Trophoblast cell (in vitro differentiated cells and primary cell): ENCODE data around the gene ZNF394.

ENCODE experiments used
- DNase-seq, 2 donors: peaks; one replicate each; pipeline ENCODE4 v3.0.0-alpha.2; 2016
- H2AFZ ChIP-seq: 2 replicates; pipeline ENCODE4 v1.6.1; 2013; ENCODE audit warnings: low read length, moderate library complexity, mild to moderate bottlenecking; ENCODE audit not compliant: insufficient read depth, poor library complexity
- H2AK5ac ChIP-seq: 2 replicates; pipeline ENCODE4 v1.6.1; 2013; ENCODE audit warnings: mild to moderate bottlenecking, low read length
- H2BK120ac ChIP-seq: 2 replicates; pipeline ENCODE4 v1.6.1; 2013; ENCODE audit warnings: low read length, mild to moderate bottlenecking, moderate library complexity; ENCODE audit not compliant: insufficient read depth, poor library complexity
- H2BK12ac ChIP-seq: 2 replicates; pipeline ENCODE4 v1.6.1; 2013; ENCODE audit warnings: mild to moderate bottlenecking, low read length, moderate library complexity
- H2BK5ac ChIP-seq: 2 replicates; pipeline ENCODE4 v1.6.1; 2013; ENCODE audit warnings: low read length, low read depth, moderate library complexity, mild to moderate bottlenecking; ENCODE audit not compliant: poor library complexity
- H3K14ac ChIP-seq: 2 replicates; pipeline ENCODE4 v1.6.1; 2013; ENCODE audit warnings: mild to moderate bottlenecking, low read length
- H3K18ac ChIP-seq: 2 replicates; pipeline ENCODE4 v1.6.1; 2013; ENCODE audit warnings: mild to moderate bottlenecking, low read length
- H3K23ac ChIP-seq: 2 replicates; pipeline ENCODE4 v1.6.1; 2013; ENCODE audit warnings: low read length
- H3K27ac ChIP-seq: 2 replicates; pipeline ENCODE4 v1.5.1; 2013; ENCODE audit warnings: low read depth, mild to moderate bottlenecking, inconsistent platforms, low read length, moderate library complexity
- H3K27me3 ChIP-seq: 2 replicates; pipeline ENCODE4 v1.6.1; 2013; ENCODE audit warnings: inconsistent platforms, mild to moderate bottlenecking, low read length, moderate library complexity; ENCODE audit not compliant: insufficient read depth
- H3K36me3 ChIP-seq, 2 experiments: 1 replicate in 1 of 2; 2 replicates in 1 of 2; pipeline ENCODE4 v1.6.1; 2013; ENCODE audit warnings: low read length in 2 of 2, mild to moderate bottlenecking in 2 of 2, moderate library complexity in 1 of 2; ENCODE audit not compliant: insufficient read depth in 2 of 2, control insufficient read depth in 1 of 2
- H3K4ac ChIP-seq: 2 replicates; pipeline ENCODE4 v1.6.1; 2013; ENCODE audit warnings: low read depth, mild to moderate bottlenecking, low read length, moderate library complexity
- H3K4me1 ChIP-seq, 2 experiments: 1 replicate in 1 of 2; 2 replicates in 1 of 2; pipeline ENCODE4 v1.6.1; 2013; ENCODE audit warnings: low read length in 2 of 2, mild to moderate bottlenecking in 2 of 2, moderate library complexity in 1 of 2; ENCODE audit not compliant: insufficient read depth in 2 of 2, control insufficient read depth in 1 of 2
- H3K4me2 ChIP-seq: 2 replicates; pipeline ENCODE4 v1.6.1; 2013; ENCODE audit warnings: inconsistent platforms, mild to moderate bottlenecking, low read length, moderate library complexity
- H3K4me3 ChIP-seq: 2 replicates; pipeline ENCODE4 v1.5.1; 2013; ENCODE audit warnings: mild to moderate bottlenecking, low read depth, low read length, inconsistent platforms
- H3K79me1 ChIP-seq: one replicate; pipeline ENCODE4 v1.6.1; 2013; ENCODE audit warnings: low read length
- H3K79me2 ChIP-seq: 2 replicates; pipeline ENCODE4 v1.6.1; 2013; ENCODE audit warnings: low read length, mild to moderate bottlenecking; ENCODE audit not compliant: control insufficient read depth, insufficient read depth, poor library complexity
- H3K9ac ChIP-seq: 2 replicates; pipeline ENCODE4 v1.6.1; 2013; ENCODE audit warnings: mild to moderate bottlenecking, low read length
- H3K9me3 ChIP-seq: 2 replicates; pipeline ENCODE4 v1.6.1; 2013; ENCODE audit warnings: low read depth, mild to moderate bottlenecking, control low read depth, inconsistent platforms, low read length; ENCODE audit not compliant: insufficient read depth
- H4K12ac ChIP-seq: 2 replicates; pipeline ENCODE4 v1.6.1; 2013; ENCODE audit warnings: low read depth, mild to moderate bottlenecking, low read length, moderate library complexity
- H4K8ac ChIP-seq: 2 replicates; pipeline ENCODE4 v1.6.1; 2013; ENCODE audit warnings: low read depth, mild to moderate bottlenecking, low read length, moderate library complexity
- H4K91ac ChIP-seq: one replicate; pipeline ENCODE4 v1.6.1; 2013; ENCODE audit warnings: low read depth, mild to moderate bottlenecking, low read length, moderate library complexity
- WGBS: extraction: QIAGEN DNeasy Blood & Tissue Kit; methylation state at CpG from one replicate; pipeline ENCODE4 v1.1.7; 2013; ENCODE audit warnings: missing lambda C conversion rate; ENCODE audit not compliant: insufficient read length, insufficient coverage; ENCODE audit errors: extremely low coverage; 5-methylcytosine and 5-hydroxymethylcytosine counted together

The ZNF394 gene

DNA sequence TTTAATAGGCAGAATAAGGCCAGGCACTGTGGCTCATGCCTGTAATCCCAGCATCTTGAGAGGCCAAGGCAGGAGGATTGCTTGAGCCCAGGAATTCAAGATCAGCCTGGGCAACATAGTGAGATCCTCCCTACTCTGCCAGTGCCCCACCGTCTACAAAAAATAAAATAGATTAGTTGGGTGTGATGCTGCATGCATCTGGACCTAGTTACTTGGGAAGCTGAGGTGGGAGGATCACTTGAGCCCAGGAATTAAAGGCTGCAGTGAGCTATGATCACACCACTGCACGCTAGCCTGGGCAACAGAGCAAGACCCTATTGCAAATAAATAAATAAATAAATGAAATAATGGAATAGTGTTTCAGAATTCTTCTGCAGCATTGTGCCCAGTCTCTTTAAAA is 35.6 kb upstream of the ZNF394 start:
- H2BK12ac ChIP-seq: no peak overlapping the region
- DNase-seq: no peak
- H2AK5ac ChIP-seq: no peak overlapping the region
- no peak overlapping the region for H2BK120ac ChIP-seq
- no peak overlapping the region for H2AFZ ChIP-seq
- H3K27ac ChIP-seq: no peak overlapping the region
- no peak overlapping the region for H4K8ac ChIP-seq
- peaks cover 23% of the 10 kb centered on the region for H3K9me3 ChIP-seq
- H3K79me2 ChIP-seq: no peaks in the 10 kb centered on the region
- no CpG with 5 or more reads among the region's 2 CpGs for WGBS
- H3K79me1 ChIP-seq: no peaks in the 10 kb centered on the region
- no peak overlapping the region for H3K9ac ChIP-seq
- no peak overlapping the region for H3K4me2 ChIP-seq
- peaks cover 3% of the 10 kb centered on the region for H3K27me3 ChIP-seq
- no peak overlapping the region for H3K4ac ChIP-seq
- H4K91ac ChIP-seq: no peak overlapping the region
- no peak overlapping the region for H3K14ac ChIP-seq
- no peak overlapping the region for H4K12ac ChIP-seq
- no peak overlapping the region for H3K4me3 ChIP-seq
- H3K36me3 ChIP-seq: peaks cover 13 to 21% of the 10 kb centered on the region in 2 experiments
- no peak overlapping the region for H3K23ac ChIP-seq
- H2BK5ac ChIP-seq: no peak overlapping the region
- no peaks in the 10 kb centered on the region for H3K4me1 ChIP-seq
- no peak overlapping the region for H3K18ac ChIP-seq

- Histone ChIP-seq H4K12ac (no peak overlapping the region), H3K27ac (no peak overlapping the region), H4K8ac (no peak overlapping the region), H3K36me3 (peaks cover 28 to 42% of the 10 kb centered on the region in 2 experiments), H2BK120ac (no peak overlapping the region), H2BK12ac (no peak overlapping the region), H3K9ac (no peak overlapping the region), H3K14ac (no peak overlapping the region), H2AK5ac (no peak overlapping the region), H3K18ac (no peak overlapping the region), H2BK5ac (no peak overlapping the region), H3K4me3 (no peak overlapping the region), H4K91ac (no peak overlapping the region), H3K27me3 (peaks cover 3% of the 10 kb centered on the region), H3K79me2 (no peaks in the 10 kb centered on the region), H2AFZ (no peak overlapping the region), H3K4ac (no peak overlapping the region), H3K4me2 (no peak overlapping the region), H3K23ac (no peak overlapping the region), H3K79me1 (no peaks in the 10 kb centered on the region), H3K4me1 (no peaks in the 10 kb centered on the region), H3K9me3 (peaks cover 23% of the 10 kb centered on the region)
- DNase-seq: no peak
- WGBS: no CpG with 5 or more reads among the region's 12 CpGs
Observed at GRCh38 chr7:99531354-99531765, 31.3 kb upstream of the ZNF394 start.

DNA sequence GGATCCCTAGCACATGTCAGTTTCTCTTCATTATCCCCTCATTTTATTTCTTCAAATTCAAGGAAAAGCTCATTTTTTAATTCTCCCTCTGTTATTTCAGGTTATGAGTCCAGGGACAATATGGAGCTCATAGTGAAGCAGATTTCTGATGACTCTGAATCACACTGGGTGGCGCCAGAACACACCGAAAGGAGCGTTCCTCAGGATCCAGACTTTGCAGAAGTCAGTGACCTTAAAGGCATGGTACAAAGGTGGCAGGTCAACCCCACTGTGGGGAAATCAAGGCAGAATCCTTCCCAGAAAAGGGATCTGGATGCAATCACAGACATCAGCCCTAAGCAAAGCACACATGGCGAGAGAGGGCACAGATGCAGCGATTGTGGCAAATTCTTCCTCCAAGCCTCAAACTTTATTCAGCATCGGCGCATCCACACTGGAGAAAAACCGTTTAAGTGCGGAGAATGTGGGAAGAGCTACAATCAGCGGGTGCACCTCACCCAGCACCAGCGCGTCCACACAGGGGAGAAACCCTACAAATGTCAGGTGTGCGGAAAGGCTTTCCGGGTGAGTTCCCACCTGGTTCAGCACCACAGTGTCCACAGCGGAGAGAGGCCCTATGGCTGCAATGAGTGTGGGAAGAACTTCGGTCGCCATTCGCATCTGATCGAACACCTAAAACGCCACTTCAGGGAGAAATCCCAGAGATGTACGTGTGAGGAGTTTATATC is 25.8 kb upstream of the ZNF394 start:
- Histone ChIP-seq H2BK12ac (no peak overlapping the region), H3K79me2 (no peaks in the 10 kb centered on the region), H4K8ac (no peak overlapping the region), H4K91ac (no peak overlapping the region), H3K27me3 (no peaks in the 10 kb centered on the region), H3K9me3 (peaks cover 4% of the 10 kb centered on the region), H3K14ac (no peak overlapping the region), H3K4me3 (no peak overlapping the region), H2AK5ac (no peak overlapping the region), H3K4me1 (no peaks in the 10 kb centered on the region), H3K23ac (no peak overlapping the region), H3K4me2 (no peak overlapping the region), H3K4ac (no peak overlapping the region), H2BK5ac (no peak overlapping the region), H2AFZ (no peak overlapping the region), H3K27ac (no peak overlapping the region), H4K12ac (no peak overlapping the region), H3K9ac (no peak overlapping the region), H3K36me3 (peaks cover 26 to 38% of the 10 kb centered on the region in 2 experiments), H3K79me1 (no peaks in the 10 kb centered on the region), H3K18ac (no peak overlapping the region), H2BK120ac (no peak overlapping the region)
- WGBS: no CpG with 5 or more reads among the region's 21 CpGs
- DNase-seq: peak in 1 of 2 donors; percentile 36

DNA sequence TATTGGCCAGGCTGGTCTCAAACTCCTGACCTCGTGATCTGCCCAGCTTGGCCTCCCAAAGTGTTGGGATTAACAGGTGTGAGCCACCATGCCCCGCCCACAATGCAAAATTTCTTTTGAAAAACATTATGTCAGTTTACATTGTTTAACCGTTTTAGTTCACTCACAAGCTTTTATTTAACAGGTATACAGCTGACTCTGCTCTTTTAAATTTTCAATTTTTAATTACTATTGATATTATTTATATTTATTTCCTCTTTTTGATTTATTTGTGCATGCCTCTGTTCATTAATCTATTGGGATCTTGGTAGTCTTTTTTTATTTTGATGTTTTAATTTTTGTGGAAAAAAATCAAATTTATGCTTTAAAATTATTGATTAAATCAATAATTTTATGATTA is 21.3 kb upstream of the ZNF394 start:
- Histone ChIP-seq H4K91ac (no peak overlapping the region), H3K4me1 (no peaks in the 10 kb centered on the region), H3K9me3 (no peaks in the 10 kb centered on the region), H3K79me2 (no peaks in the 10 kb centered on the region), H2AK5ac (no peak overlapping the region), H2BK12ac (no peak overlapping the region), H4K12ac (no peak overlapping the region), H3K79me1 (no peaks in the 10 kb centered on the region), H3K4me3 (no peak overlapping the region), H3K9ac (no peak overlapping the region), H3K4me2 (no peak overlapping the region), H3K27ac (no peak overlapping the region), H3K14ac (no peak overlapping the region), H3K4ac (no peak overlapping the region), H3K23ac (no peak overlapping the region), H2BK5ac (no peak overlapping the region), H3K36me3 (peaks cover 22 to 37% of the 10 kb centered on the region in 2 experiments), H2BK120ac (no peak overlapping the region), H3K18ac (no peak overlapping the region), H3K27me3 (no peaks in the 10 kb centered on the region), H2AFZ (no peak overlapping the region), H4K8ac (no peak overlapping the region)
- DNase-seq: no peak
- no CpG with 5 or more reads among the region's 3 CpGs for WGBS
